Measurements from ENCODE around the gene CARD8.
A peak's percentile ranks its signal among the peaks of the same experiment; 100 is the strongest.

The CARD8 gene

DNA sequence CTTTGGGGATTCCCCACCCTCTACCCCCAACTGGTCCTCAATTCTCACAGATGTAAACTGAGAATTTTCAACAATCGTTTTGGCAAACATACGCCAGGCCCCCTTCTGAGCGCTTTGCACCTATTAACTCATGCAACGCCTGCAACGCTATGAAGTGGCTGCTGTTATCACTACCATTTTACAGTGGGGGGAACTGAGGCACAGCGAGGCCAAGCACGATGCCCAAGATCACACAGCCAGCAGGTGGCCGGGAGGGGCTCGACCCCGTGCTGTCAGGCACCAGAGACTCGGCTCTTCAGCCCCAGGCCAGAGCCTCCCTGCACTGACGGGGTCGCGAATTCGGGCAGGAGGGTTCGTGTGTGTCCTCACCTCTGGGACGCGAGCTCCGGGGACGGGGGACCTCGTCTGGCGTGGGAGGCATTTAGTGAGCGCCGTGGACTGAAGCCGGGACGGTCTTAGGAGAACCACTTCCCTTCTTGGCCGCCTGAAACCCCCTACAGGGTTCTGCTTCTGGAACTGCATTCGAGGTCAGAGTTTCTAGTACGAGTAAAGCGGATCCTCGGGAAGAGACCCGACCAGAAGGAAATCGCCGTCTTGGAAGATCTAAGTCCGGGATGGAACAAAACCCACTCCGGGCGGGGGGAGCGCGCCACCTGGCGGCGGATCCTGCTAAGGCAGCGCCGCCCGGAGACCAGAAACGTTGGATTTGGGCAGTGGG, 35.2 kb upstream of the CARD8 start:
- peak; percentile 40 to 45 for DNase-seq (ENCODE audit: low read depth in 1 of 2, low spot score in 1 of 2)
- Histone ChIP-seq H3K27me3 (ENCODE audit: insufficient read depth, poor library complexity, severe bottlenecking) (no peaks in the 10 kb centered on the region), H3K27ac (replicated peaks) (no peak overlapping the region), H3K4me3 (replicated peaks; ENCODE audit: insufficient read depth, low read length) (peak overlapping the region; percentile 44)
- TF ChIP-seq GABPA (IDR thresholded peaks at IDR 0.05; ENCODE audit: low read depth) (no peak), SPI1 (IDR thresholded peaks at IDR 0.05; ENCODE audit: borderline replicate concordance, low read depth) (peak; percentile 37; the same call in 1 of the 2 replicates)
- TF ChIP-seq, protein P1, sequence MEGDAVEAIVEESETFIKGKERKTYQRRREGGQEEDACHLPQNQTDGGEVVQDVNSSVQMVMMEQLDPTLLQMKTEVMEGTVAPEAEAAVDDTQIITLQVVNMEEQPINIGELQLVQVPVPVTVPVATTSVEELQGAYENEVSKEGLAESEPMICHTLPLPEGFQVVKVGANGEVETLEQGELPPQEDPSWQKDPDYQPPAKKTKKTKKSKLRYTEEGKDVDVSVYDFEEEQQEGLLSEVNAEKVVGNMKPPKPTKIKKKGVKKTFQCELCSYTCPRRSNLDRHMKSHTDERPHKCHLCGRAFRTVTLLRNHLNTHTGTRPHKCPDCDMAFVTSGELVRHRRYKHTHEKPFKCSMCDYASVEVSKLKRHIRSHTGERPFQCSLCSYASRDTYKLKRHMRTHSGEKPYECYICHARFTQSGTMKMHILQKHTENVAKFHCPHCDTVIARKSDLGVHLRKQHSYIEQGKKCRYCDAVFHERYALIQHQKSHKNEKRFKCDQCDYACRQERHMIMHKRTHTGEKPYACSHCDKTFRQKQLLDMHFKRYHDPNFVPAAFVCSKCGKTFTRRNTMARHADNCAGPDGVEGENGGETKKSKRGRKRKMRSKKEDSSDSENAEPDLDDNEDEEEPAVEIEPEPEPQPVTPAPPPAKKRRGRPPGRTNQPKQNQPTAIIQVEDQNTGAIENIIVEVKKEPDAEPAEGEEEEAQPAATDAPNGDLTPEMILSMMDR (IDR thresholded peaks at IDR 0.05; ENCODE audit: insufficient read depth, low read length) = peak; percentile 89
- TF ChIP-seq, protein P2, sequence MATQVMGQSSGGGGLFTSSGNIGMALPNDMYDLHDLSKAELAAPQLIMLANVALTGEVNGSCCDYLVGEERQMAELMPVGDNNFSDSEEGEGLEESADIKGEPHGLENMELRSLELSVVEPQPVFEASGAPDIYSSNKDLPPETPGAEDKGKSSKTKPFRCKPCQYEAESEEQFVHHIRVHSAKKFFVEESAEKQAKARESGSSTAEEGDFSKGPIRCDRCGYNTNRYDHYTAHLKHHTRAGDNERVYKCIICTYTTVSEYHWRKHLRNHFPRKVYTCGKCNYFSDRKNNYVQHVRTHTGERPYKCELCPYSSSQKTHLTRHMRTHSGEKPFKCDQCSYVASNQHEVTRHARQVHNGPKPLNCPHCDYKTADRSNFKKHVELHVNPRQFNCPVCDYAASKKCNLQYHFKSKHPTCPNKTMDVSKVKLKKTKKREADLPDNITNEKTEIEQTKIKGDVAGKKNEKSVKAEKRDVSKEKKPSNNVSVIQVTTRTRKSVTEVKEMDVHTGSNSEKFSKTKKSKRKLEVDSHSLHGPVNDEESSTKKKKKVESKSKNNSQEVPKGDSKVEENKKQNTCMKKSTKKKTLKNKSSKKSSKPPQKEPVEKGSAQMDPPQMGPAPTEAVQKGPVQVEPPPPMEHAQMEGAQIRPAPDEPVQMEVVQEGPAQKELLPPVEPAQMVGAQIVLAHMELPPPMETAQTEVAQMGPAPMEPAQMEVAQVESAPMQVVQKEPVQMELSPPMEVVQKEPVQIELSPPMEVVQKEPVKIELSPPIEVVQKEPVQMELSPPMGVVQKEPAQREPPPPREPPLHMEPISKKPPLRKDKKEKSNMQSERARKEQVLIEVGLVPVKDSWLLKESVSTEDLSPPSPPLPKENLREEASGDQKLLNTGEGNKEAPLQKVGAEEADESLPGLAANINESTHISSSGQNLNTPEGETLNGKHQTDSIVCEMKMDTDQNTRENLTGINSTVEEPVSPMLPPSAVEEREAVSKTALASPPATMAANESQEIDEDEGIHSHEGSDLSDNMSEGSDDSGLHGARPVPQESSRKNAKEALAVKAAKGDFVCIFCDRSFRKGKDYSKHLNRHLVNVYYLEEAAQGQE (IDR thresholded peaks at IDR 0.05; ENCODE audit: insufficient replicate concordance, low read depth) = no peak

DNA sequence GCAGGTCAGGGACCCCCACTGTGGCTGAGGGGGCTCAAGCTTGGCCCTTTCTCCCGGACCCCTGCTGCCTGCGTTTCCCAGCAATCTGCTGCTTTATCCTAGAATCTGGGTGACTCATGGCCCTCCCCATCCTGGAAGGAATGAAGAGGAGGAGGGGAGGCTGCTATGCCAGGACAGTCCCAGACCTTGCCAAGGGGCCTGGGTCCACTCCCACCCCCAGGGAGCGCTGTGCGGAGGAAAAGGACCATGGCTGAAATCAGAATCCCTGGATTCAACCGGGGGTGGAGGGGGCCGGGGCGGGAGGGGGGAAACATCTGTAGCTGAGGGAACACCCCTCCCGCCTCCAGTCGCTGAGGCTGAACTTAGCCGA, 34.7 kb upstream of the CARD8 start:
- H3K27ac ChIP-seq (replicated peaks) = no peak overlapping the region
- no peaks in the 10 kb centered on the region for H3K27me3 ChIP-seq (ENCODE audit: insufficient read depth, poor library complexity, severe bottlenecking)
- no peak overlapping the region for H3K4me3 ChIP-seq (replicated peaks; ENCODE audit: insufficient read depth, low read length)
- TF ChIP-seq, protein P1 (IDR thresholded peaks at IDR 0.05; ENCODE audit: insufficient read depth, low read length) = no peak
- no peak for TF ChIP-seq SPI1 (IDR thresholded peaks at IDR 0.05; ENCODE audit: borderline replicate concordance, low read depth)
- TF ChIP-seq, protein P2 (IDR thresholded peaks at IDR 0.05; ENCODE audit: insufficient replicate concordance, low read depth) = no peak
- no peak for TF ChIP-seq POLR2AphosphoS5 (IDR thresholded peaks at IDR 0.05; ENCODE audit: low read depth)
- no peak for TF ChIP-seq GABPA (IDR thresholded peaks at IDR 0.05; ENCODE audit: low read depth)
- no peak for DNase-seq (ENCODE audit: low read depth in 1 of 2, low spot score in 1 of 2)

DNA sequence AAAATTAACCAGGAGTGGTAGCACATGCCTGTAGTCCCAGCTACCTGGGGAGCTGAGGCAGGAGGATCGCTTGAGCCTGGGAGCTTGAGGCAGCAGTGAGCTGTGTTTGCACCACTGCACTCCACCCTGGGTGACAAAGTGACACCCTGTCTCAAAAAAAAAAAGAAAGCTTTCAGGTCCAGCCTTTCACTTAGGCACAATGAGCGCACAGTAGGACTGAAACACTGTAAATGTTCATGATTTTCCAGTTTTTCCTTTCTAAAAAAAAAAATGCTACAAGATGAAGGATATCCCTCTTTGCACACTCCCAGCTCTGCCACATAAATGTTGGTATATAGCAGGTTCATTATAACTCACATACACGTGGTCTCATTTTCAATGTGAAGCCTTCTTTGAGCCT, 32.0 kb upstream of the CARD8 start:
- no peaks in the 10 kb centered on the region for H3K27me3 ChIP-seq (ENCODE audit: insufficient read depth, poor library complexity, severe bottlenecking)
- TF ChIP-seq POLR2AphosphoS5 (IDR thresholded peaks at IDR 0.05; ENCODE audit: low read depth) = no peak
- TF ChIP-seq, protein P1 (IDR thresholded peaks at IDR 0.05; ENCODE audit: insufficient read depth, low read length) = no peak
- TF ChIP-seq, protein P2 (IDR thresholded peaks at IDR 0.05; ENCODE audit: insufficient replicate concordance, low read depth) = no peak
- no peak for TF ChIP-seq SPI1 (IDR thresholded peaks at IDR 0.05; ENCODE audit: borderline replicate concordance, low read depth)
- no peak for TF ChIP-seq GABPA (IDR thresholded peaks at IDR 0.05; ENCODE audit: low read depth)
- DNase-seq (ENCODE audit: low read depth in 1 of 2, low spot score in 1 of 2) = no peak
- H3K4me3 ChIP-seq (replicated peaks; ENCODE audit: insufficient read depth, low read length) = no peak overlapping the region
- H3K27ac ChIP-seq (replicated peaks) = no peak overlapping the region

Data from HL-60 (cell line).